HEK293 (cell line): Measurements from ENCODE around the gene RPL13A.

ENCODE experiments used
- CTCF ChIA-PET: fragments of 350-600 bp; formaldehyde crosslinking; extraction: SDS; loops from one replicate; lab custom pipeline; 2021; ENCODE audit warnings: antibody characterized with exemption; lab: Yijun Ruan, JAX
- POLR2A ChIA-PET: fragments of 300-600 bp; formaldehyde crosslinking; extraction: SDS; loops from one replicate; lab custom pipeline; 2020; ENCODE audit warnings: antibody characterized with exemption, inconsistent platforms; lab: Yijun Ruan, JAX
- H3K27ac ChIP-seq: fragments of 200-500 bp; sonication (Bioruptor generic); 2 replicates; pipeline ENCODE4 v1.5.1; 2014; ENCODE audit warnings: low read depth, low read length, control low read depth, inconsistent platforms; ENCODE audit errors: extremely low read depth
- H3K36me3 ChIP-seq, 2 experiments: fragments of 200-500 bp in 1 of 2; sonication (Bioruptor generic) in 1 of 2; 1 replicate in 1 of 2; 2 replicates in 1 of 2; pipeline ENCODE4 v1.5.1; 2014 to 2017; ENCODE audit warnings: inconsistent platforms in 2 of 2, low read length in 2 of 2; ENCODE audit not compliant: control insufficient read depth in 2 of 2, insufficient read depth in 1 of 2
- H3K4me1 ChIP-seq: fragments of 200-500 bp; sonication (Bioruptor generic); 2 replicates; pipeline ENCODE4 v1.5.1; 2014; ENCODE audit warnings: mild to moderate bottlenecking, low read length, inconsistent platforms; ENCODE audit not compliant: control insufficient read depth, insufficient read depth
- H3K4me3 ChIP-seq: 2 replicates; pipeline ENCODE4 v1.5.1; 2011; ENCODE audit warnings: low read depth, mild to moderate bottlenecking, control low read depth, low read length, moderate library complexity
- H3K9me3 ChIP-seq: fragments of 200-500 bp; sonication (Bioruptor generic); 2 replicates; pipeline ENCODE4 v1.5.1; 2014; ENCODE audit warnings: low read depth, low read length, inconsistent platforms; ENCODE audit not compliant: control insufficient read depth, insufficient read depth
- GLIS1 ChIP-seq: fragments of 450-650 bp; formaldehyde crosslinking; IDR thresholded peaks from 2 replicates; pipeline ENCODE4 v1.5.1; 2016; ENCODE audit warnings: missing biosample characterization, missing genetic modification characterization
- GLIS2 ChIP-seq: fragments of 450-650 bp; formaldehyde crosslinking; IDR thresholded peaks from 2 replicates; pipeline ENCODE4 v1.5.1; 2016; ENCODE audit warnings: missing biosample characterization, missing genetic modification characterization
- HOXC10 ChIP-seq: sonication (generic); formaldehyde crosslinking; IDR thresholded peaks from 2 replicates; pipeline ENCODE4 v1.8.1; 2023; ENCODE audit warnings: mild to moderate bottlenecking, missing genetic modification reagents
- REPIN1 ChIP-seq: fragments of 450-650 bp; formaldehyde crosslinking; IDR thresholded peaks from 2 replicates; pipeline ENCODE4 v1.5.1; 2017; ENCODE audit warnings: missing biosample characterization, missing genetic modification characterization, low read depth
- SP2 ChIP-seq: fragments of 450-650 bp; formaldehyde crosslinking; IDR thresholded peaks from 2 replicates; pipeline ENCODE4 v1.5.1; 2016; ENCODE audit warnings: missing biosample characterization, missing genetic modification characterization
- SP7 ChIP-seq: fragments of 450-650 bp; formaldehyde crosslinking; IDR thresholded peaks from 2 replicates; pipeline ENCODE4 v1.5.1; 2016; ENCODE audit warnings: missing biosample characterization, missing genetic modification characterization
- ZBTB17 ChIP-seq: fragments of 450-650 bp; formaldehyde crosslinking; IDR thresholded peaks from 2 replicates; pipeline ENCODE4 v1.5.1; 2016; ENCODE audit warnings: missing biosample characterization, missing genetic modification characterization
- ZBTB20 ChIP-seq: fragments of 450-650 bp; formaldehyde crosslinking; IDR thresholded peaks from 2 replicates; pipeline ENCODE4 v1.5.1; 2016; ENCODE audit warnings: missing biosample characterization, missing genetic modification characterization
- ZNF366 ChIP-seq: fragments of 450-650 bp; formaldehyde crosslinking; conservative IDR thresholded peaks from 2 replicates; pipeline ENCODE4 v1.5.1; 2016; ENCODE audit warnings: missing biosample characterization, missing genetic modification characterization
- ZNF747 ChIP-seq: fragments of 450-650 bp; formaldehyde crosslinking; IDR thresholded peaks from 2 replicates; pipeline ENCODE4 v1.5.1; 2016; ENCODE audit warnings: missing biosample characterization, missing genetic modification characterization
- TF ChIP-seq, protein P1 (sequence below): fragments of 450-650 bp; formaldehyde crosslinking; IDR thresholded peaks from 2 replicates; pipeline ENCODE4 v1.5.1; 2017; ENCODE audit warnings: missing biosample characterization, missing genetic modification characterization
- TF ChIP-seq, protein P2 (sequence below): fragments of 450-650 bp; formaldehyde crosslinking; IDR thresholded peaks from 2 replicates; pipeline ENCODE4 v1.5.1; 2016; ENCODE audit warnings: missing biosample characterization, missing genetic modification characterization
- TF ChIP-seq, protein P3 (sequence below): fragments of 450-650 bp; formaldehyde crosslinking; IDR thresholded peaks from 2 replicates; pipeline ENCODE4 v1.5.1; 2016; ENCODE audit warnings: missing biosample characterization, missing genetic modification characterization
- TF ChIP-seq, protein P4 (sequence below): fragments of 450-650 bp; formaldehyde crosslinking; IDR thresholded peaks from 2 replicates; pipeline ENCODE4 v1.5.1; 2016; ENCODE audit warnings: missing biosample characterization, missing genetic modification characterization

Gene RPL13A

DNA sequence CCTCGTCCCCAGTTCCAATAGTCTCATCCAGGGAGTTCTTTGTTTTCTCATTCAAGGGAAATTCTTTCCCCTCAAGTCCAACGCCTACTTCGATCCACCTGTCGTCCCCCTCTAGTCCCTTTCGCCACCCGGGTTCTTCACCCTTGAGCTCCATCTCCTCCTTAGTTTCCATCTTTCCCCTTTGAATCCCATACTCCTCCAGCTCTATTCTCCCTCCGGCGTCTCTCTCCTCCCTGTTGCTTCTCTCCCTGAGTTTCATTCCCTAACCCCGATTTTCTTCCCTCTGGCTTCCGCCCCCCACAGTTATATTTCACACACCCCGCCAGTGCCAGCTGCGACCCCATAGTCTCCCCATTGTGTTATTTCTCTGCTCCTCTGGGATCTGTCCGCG, 45.5 kb upstream of the RPL13A start (continued):
- peak; percentile 92 for TF ChIP-seq ZNF366 (tag by site-specific recombination)
- TF ChIP-seq, all 188 proteins: peak for 16

DNA sequence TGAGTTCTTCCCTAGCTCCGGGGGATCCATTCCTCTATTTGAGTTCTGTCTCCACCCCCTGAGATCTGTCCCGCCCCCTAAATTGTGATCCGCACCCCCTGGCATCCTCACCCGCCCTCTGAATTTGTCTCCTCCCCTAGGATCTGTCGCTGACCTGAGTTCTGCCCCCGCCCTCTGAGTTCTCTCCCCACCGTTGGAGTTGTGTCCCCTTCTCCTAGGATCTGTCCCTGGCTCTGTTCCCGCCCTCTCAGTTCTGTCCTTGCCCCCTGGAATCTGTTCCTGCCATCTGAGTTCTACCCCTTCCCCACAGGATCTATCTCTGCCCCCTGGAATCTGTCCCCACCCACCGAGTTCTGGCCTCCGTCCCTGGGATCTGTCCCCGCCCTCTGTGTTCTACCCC, 45.1 kb upstream of the RPL13A start:
- peak overlapping the region; percentile 14; the same call in 1 of the 2 replicates for H3K4me3 ChIP-seq
- no peaks in the 10 kb centered on the region for H3K9me3 ChIP-seq
- ChIA-PET CTCF (interaction anchor here (0.8 to 2.3 kb wide), 12 partner anchors 9 to 239 kb away, joined by 3 to 59 read pairs (median 4); partner anchors contain the start of genes GFY and PIH1D1), POLR2A (interaction anchor here (0.7 to 2.3 kb wide), 9 partner anchors 10 to 79 kb away, joined by 3 to 28 read pairs (median 3); partner anchors contain the start of genes ALDH16A1, PIH1D1 and TEAD2)
- H3K4me1 ChIP-seq = peaks cover 7% of the 10 kb centered on the region
- no peak overlapping the region for H3K27ac ChIP-seq
- H3K36me3 ChIP-seq = peaks cover 0 to 11% of the 10 kb centered on the region in 2 experiments; a peak in 2 of 3 replicates
- TF ChIP-seq HOXC10 (CRISPR knock-in tag) = 0 out of 2 replicates have a peak, but pooled peaks have one; percentile 16
- TF ChIP-seq, protein P1, sequence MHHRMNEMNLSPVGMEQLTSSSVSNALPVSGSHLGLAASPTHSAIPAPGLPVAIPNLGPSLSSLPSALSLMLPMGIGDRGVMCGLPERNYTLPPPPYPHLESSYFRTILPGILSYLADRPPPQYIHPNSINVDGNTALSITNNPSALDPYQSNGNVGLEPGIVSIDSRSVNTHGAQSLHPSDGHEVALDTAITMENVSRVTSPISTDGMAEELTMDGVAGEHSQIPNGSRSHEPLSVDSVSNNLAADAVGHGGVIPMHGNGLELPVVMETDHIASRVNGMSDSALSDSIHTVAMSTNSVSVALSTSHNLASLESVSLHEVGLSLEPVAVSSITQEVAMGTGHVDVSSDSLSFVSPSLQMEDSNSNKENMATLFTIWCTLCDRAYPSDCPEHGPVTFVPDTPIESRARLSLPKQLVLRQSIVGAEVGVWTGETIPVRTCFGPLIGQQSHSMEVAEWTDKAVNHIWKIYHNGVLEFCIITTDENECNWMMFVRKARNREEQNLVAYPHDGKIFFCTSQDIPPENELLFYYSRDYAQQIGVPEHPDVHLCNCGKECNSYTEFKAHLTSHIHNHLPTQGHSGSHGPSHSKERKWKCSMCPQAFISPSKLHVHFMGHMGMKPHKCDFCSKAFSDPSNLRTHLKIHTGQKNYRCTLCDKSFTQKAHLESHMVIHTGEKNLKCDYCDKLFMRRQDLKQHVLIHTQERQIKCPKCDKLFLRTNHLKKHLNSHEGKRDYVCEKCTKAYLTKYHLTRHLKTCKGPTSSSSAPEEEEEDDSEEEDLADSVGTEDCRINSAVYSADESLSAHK (tag by site-specific recombination) = 0 out of 2 replicates have a peak, but pooled peaks have one; percentile 27
- TF ChIP-seq ZNF747 (tag by site-specific recombination) = no peak
- peak; percentile 85 for TF ChIP-seq GLIS1 (tag by site-specific recombination)
- peak; percentile 60 for TF ChIP-seq ZBTB20 (tag by site-specific recombination)
- TF ChIP-seq, protein P2, sequence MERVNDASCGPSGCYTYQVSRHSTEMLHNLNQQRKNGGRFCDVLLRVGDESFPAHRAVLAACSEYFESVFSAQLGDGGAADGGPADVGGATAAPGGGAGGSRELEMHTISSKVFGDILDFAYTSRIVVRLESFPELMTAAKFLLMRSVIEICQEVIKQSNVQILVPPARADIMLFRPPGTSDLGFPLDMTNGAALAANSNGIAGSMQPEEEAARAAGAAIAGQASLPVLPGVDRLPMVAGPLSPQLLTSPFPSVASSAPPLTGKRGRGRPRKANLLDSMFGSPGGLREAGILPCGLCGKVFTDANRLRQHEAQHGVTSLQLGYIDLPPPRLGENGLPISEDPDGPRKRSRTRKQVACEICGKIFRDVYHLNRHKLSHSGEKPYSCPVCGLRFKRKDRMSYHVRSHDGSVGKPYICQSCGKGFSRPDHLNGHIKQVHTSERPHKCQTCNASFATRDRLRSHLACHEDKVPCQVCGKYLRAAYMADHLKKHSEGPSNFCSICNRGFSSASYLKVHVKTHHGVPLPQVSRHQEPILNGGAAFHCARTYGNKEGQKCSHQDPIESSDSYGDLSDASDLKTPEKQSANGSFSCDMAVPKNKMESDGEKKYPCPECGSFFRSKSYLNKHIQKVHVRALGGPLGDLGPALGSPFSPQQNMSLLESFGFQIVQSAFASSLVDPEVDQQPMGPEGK (tag by site-specific recombination) = peak; percentile 43; the same call in 1 of the 2 replicates
- TF ChIP-seq SP7 (tag by site-specific recombination) = no peak
- TF ChIP-seq, protein P3, sequence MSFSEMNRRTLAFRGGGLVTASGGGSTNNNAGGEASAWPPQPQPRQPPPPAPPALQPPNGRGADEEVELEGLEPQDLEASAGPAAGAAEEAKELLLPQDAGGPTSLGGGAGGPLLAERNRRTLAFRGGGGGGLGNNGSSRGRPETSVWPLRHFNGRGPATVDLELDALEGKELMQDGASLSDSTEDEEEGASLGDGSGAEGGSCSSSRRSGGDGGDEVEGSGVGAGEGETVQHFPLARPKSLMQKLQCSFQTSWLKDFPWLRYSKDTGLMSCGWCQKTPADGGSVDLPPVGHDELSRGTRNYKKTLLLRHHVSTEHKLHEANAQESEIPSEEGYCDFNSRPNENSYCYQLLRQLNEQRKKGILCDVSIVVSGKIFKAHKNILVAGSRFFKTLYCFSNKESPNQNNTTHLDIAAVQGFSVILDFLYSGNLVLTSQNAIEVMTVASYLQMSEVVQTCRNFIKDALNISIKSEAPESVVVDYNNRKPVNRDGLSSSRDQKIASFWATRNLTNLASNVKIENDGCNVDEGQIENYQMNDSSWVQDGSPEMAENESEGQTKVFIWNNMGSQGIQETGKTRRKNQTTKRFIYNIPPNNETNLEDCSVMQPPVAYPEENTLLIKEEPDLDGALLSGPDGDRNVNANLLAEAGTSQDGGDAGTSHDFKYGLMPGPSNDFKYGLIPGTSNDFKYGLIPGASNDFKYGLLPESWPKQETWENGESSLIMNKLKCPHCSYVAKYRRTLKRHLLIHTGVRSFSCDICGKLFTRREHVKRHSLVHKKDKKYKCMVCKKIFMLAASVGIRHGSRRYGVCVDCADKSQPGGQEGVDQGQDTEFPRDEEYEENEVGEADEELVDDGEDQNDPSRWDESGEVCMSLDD = 0 out of 2 replicates have a peak, but pooled peaks have one; percentile 9
- TF ChIP-seq ZBTB17 (tag by site-specific recombination) = peak; percentile 72; the same call in 1 of the 2 replicates
- TF ChIP-seq REPIN1 (tag by site-specific recombination) = no peak
- TF ChIP-seq, protein P4, sequence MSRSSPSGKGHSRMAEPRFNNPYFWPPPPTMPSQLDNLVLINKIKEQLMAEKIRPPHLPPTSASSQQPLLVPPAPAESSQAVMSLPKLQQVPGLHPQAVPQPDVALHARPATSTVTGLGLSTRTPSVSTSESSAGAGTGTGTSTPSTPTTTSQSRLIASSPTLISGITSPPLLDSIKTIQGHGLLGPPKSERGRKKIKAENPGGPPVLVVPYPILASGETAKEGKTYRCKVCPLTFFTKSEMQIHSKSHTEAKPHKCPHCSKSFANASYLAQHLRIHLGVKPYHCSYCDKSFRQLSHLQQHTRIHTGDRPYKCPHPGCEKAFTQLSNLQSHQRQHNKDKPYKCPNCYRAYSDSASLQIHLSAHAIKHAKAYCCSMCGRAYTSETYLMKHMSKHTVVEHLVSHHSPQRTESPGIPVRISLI (tag by site-specific recombination) = no peak
- TF ChIP-seq GLIS2 (tag by site-specific recombination) = peak; percentile 55
- TF ChIP-seq SP2 (tag by site-specific recombination) = peak; percentile 33
